IPS DF 6.9 (cell line): ENCODE data around the gene NUP62.
"Not testable (repeated sequence)": the region's sequence is repeated elsewhere in the genome, so short reads cannot be mapped to it uniquely, and the experiment has no call there.

ENCODE experiments used
- DNase-seq: peaks from one replicate; pipeline ENCODE4 v3.0.0-alpha.2; 2013; ENCODE audit warnings: low read depth, low spot score
- H3K27ac ChIP-seq: one replicate; pipeline ENCODE4 v1.5.1; 2013; ENCODE audit warnings: low read length, control low read depth
- H3K27me3 ChIP-seq: 2 replicates; pipeline ENCODE4 v1.6.1; 2013; ENCODE audit warnings: mild to moderate bottlenecking, low read length; ENCODE audit not compliant: control insufficient read depth, insufficient read depth
- H3K36me3 ChIP-seq: 2 replicates; pipeline ENCODE4 v1.6.1; 2013; ENCODE audit warnings: low read length; ENCODE audit not compliant: control insufficient read depth, insufficient read depth
- H3K4me1 ChIP-seq: 2 replicates; pipeline ENCODE4 v1.6.1; 2013; ENCODE audit warnings: low read length; ENCODE audit not compliant: control insufficient read depth, insufficient read depth
- H3K4me3 ChIP-seq: 2 replicates; pipeline ENCODE4 v1.5.1; 2013; ENCODE audit warnings: mild to moderate bottlenecking, low read length
- H3K9me3 ChIP-seq: 2 replicates; pipeline ENCODE4 v1.6.1; 2013; ENCODE audit warnings: low read length, inconsistent platforms; ENCODE audit not compliant: control insufficient read depth, insufficient read depth
- WGBS: extraction: QIAGEN DNeasy Blood & Tissue Kit; methylation state at CpG from one replicate; pipeline ENCODE4 v1.1.7; 2013; ENCODE audit warnings: mixed read lengths, missing lambda C conversion rate; ENCODE audit not compliant: insufficient read length, insufficient coverage; 5-methylcytosine and 5-hydroxymethylcytosine counted together

Gene NUP62

GRCh38 chr19:49968279-49968922, 39.1 kb upstream of the NUP62 start:
- no peaks in the 10 kb centered on the region for H3K36me3 ChIP-seq
- H3K9me3 ChIP-seq = no peaks in the 10 kb centered on the region
- no CpG with 5 or more reads among the region's 5 CpGs for WGBS
- no peak overlapping the region for H3K27ac ChIP-seq
- H3K4me3 ChIP-seq = no peak overlapping the region
- no peaks in the 10 kb centered on the region for H3K27me3 ChIP-seq
- no peaks in the 10 kb centered on the region for H3K4me1 ChIP-seq
- no peak for DNase-seq

- WGBS = no CpG with 5 or more reads among the region's 10 CpGs
These were observed 31.7 kb upstream of the NUP62 start, which contains the start of gene SIGLEC11 for GRCh38 chr19:49960980-49961379. Gene SIGLEC11 (minus strand): TSS chr19:49961172. CDS start chr19:49961081, 91 bp downstream.

DNA sequence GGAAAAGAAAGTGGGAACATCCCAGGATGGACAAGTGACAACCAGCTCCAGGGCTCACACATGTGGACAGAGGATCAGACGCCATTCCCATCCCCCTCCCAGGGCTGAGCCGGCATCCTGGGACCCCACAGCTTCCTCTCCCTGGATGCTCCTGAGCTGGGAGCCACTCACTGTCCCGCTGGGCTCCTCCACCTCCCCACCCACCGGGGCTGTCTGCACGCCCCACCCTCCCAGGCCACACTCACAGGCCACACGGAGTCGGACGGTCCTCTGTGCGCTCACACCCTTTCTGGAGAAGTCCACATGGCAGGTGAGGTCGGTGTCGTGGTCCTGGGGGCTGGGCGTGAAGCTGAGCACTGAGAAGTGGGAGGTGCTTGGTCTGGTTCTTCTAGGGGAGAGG, 30.6 kb upstream of the NUP62 start:
- DNase-seq, H3K4me1 ChIP-seq, H3K36me3 ChIP-seq, H3K9me3 ChIP-seq, H3K27ac ChIP-seq, H3K4me3 ChIP-seq, H3K27me3 ChIP-seq: not testable (repeated sequence)
- WGBS = no CpG with 5 or more reads among the region's 12 CpGs

More at GRCh38 chr19:49960980-49961379, 31.7 kb upstream of the NUP62 start, which contains the start of gene SIGLEC11:
- not testable (repeated sequence) for DNase-seq, H3K27me3 ChIP-seq, H3K36me3 ChIP-seq, H3K27ac ChIP-seq, H3K4me3 ChIP-seq, H3K4me1 ChIP-seq, H3K9me3 ChIP-seq

DNA sequence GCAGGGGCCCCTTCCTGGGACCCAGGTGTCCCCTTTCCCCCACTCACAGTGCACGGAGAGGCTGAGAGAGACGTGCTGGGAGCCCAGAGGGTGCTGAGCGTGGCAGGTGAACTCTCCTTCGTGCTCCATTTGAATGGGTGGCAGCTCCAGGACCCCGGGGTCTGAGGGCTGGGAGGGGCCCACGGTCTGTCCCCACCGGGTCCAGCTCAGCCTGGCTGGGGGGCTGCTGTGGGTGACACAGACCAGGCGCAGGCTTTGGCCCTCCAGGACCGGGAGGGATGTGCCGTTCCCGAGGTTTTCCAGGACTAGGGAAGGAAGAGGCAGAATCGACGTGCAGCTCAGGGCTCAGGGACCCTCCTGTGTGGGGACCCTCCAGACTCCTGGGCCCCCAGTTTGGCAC, 29.3 kb upstream of the NUP62 start:
- H3K9me3 ChIP-seq, H3K4me3 ChIP-seq, H3K36me3 ChIP-seq, H3K27me3 ChIP-seq, H3K27ac ChIP-seq, H3K4me1 ChIP-seq, DNase-seq: not testable (repeated sequence)
- no CpG with 5 or more reads among the region's 13 CpGs for WGBS

DNA sequence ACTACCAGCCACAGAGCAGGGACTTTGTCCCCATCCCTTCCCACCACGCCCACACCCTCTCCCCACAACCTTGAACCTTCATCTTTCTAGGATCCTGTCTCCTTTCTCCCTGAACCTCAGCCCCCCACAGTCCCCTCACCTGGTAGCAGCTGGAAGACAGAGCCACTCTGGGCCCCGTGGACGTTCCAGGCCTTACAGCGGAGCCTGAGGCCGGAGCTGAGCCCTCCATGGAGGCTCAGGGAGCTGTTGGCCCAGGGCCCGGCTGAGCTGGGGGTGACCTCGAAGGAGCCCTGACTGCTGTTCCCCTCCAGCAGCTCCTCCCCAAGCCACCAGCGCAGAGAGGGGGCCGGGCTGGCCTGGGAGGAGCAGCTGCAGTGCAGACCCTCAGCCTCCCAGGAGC, 28.8 kb upstream of the NUP62 start:
- not testable (repeated sequence) for H3K4me3 ChIP-seq, H3K27me3 ChIP-seq, H3K36me3 ChIP-seq, H3K9me3 ChIP-seq, H3K4me1 ChIP-seq, DNase-seq, H3K27ac ChIP-seq
- WGBS = no CpG with 5 or more reads among the region's 9 CpGs

GRCh38 chr19:49957262-49957915, 28.1 kb upstream of the NUP62 start:
- peaks cover 2% of the 10 kb centered on the region for H3K4me1 ChIP-seq
- H3K4me3 ChIP-seq = no peak overlapping the region
- no CpG with 5 or more reads among the region's 10 CpGs for WGBS
- H3K27me3 ChIP-seq = no peaks in the 10 kb centered on the region
- no peaks in the 10 kb centered on the region for H3K9me3 ChIP-seq
- H3K36me3 ChIP-seq = no peaks in the 10 kb centered on the region
- H3K27ac ChIP-seq = no peak overlapping the region
- no peak for DNase-seq

- no peaks in the 10 kb centered on the region for H3K27me3 ChIP-seq
- H3K4me3 ChIP-seq = no peak overlapping the region
- H3K36me3 ChIP-seq = no peaks in the 10 kb centered on the region
- H3K9me3 ChIP-seq = no peaks in the 10 kb centered on the region
- peaks cover 2% of the 10 kb centered on the region for H3K4me1 ChIP-seq
- no peak overlapping the region for H3K27ac ChIP-seq
- no CpG with 5 or more reads among the region's 9 CpGs for WGBS
- DNase-seq = no peak
These were observed 26.8 kb upstream of the NUP62 start for GRCh38 chr19:49956115-49956495.

DNA sequence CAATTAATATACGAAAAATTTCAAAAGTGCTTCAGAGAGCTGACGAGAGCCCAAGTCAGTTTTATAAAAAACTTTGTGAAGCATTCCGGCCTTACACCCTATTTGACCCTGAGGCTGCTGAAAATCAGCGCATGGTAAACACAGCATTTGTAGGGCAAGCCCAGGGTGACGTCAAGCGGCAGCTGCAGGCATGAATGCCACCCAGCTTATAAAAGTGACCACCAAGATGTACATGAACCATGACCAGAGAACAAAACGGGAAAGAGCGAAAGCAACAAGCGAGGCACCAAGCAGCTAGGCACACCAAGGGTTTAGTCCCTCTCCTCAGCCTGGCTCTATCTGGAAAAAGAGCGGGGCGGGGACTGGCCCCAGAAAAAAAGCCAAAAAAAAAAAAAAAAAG, 25.6 kb upstream of the NUP62 start:
- Histone ChIP-seq H3K9me3 (no peaks in the 10 kb centered on the region), H3K4me3 (no peak overlapping the region), H3K27ac (no peak overlapping the region), H3K4me1 (peaks cover 2% of the 10 kb centered on the region), H3K27me3 (no peaks in the 10 kb centered on the region), H3K36me3 (no peaks in the 10 kb centered on the region)
- DNase-seq = no peak
- WGBS = no CpG with 5 or more reads among the region's 11 CpGs

DNA sequence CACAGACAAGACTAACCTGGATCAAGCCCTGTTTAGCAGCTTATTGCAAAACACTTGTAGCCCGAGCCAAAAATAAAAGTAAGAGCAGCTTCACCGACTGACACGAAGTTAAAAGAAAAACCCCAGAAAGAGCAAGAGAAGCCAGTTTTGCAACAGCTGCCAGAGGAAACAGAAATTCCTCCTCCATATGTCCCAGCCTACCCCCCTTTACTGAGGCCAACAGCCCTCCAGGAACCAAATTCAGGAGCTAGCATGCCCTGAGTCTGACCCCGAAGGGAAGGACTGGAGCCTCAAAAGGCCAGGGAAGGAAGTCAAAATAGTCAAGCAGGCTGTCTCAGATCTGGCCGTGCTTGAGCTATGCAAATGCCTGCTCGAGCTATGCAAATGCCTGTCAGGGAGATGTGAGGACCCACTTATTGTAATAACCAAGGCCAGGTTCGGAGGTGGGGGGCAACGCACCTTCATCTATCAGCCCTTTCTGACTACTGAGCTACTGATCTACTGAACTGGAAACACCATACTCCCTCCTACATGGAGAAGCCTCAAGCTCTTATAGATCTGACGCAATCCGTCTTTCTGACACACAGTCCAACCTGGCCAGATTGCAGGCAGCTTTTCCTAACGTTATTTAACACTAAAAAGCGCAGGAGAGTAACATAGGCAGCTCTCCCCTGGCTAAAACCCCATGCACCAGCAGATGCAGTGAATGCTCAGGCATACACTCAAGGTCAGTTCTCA, 25.0 kb upstream of the NUP62 start:
- Histone ChIP-seq H3K27ac (no peak overlapping the region), H3K9me3 (no peaks in the 10 kb centered on the region), H3K4me3 (no peak overlapping the region), H3K4me1 (peaks cover 2% of the 10 kb centered on the region), H3K27me3 (no peaks in the 10 kb centered on the region), H3K36me3 (no peaks in the 10 kb centered on the region)
- DNase-seq = no peak
- WGBS = no CpG with 5 or more reads among the region's 12 CpGs

GRCh38 chr19:49953416-49953815, 24.1 kb upstream of the NUP62 start:
- no CpG with 5 or more reads among the region's 7 CpGs for WGBS
- DNase-seq = no peak
- no peaks in the 10 kb centered on the region for H3K36me3 ChIP-seq
- no peak overlapping the region for H3K27ac ChIP-seq
- H3K27me3 ChIP-seq = no peaks in the 10 kb centered on the region
- H3K4me3 ChIP-seq = no peak overlapping the region
- H3K4me1 ChIP-seq = peaks cover 2% of the 10 kb centered on the region
- H3K9me3 ChIP-seq = no peaks in the 10 kb centered on the region
